Measurements from ENCODE around the gene THAP9.

THAP9 gene

DNA sequence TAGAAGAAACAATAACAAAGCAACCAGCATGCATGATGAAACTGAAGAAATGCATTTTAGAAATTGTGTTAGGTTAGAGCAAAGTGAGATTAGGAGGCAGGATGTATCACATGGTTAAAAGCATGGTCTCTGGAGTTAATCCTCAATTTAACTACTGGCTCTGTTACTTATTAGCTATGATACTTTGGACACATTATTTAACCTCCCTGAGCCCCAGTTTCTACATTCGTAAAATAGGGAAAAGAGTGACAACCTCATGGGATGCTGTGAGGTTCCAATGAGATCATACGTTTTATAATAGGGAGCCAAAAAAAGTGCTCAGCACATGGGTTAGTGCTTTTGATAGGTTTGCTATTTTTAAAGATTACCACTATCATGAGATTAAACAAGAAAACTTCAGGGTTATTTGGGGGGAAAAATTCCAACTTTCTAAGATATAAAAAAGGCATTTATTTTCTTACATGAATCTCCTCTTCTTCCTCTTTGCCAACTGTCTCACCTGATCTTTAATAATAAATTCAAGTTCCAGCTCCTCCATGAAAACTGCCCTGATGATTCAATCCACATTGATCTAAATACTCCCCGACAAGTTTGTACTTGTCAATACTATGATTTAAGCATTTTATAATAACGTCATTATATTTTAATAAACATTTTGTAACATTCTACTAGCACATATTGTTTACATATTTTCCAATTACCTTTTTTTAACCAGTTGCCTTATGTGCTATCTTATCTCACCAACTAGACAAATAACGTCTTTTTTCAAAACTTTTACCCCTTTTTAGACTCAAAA, 14.2 kb upstream of the THAP9 start:
- no peak for ATAC-seq
- TF ChIP-seq ZFP3 (CRISPR knock-in tag; IDR thresholded peaks at IDR 0.05) (no peak), ARNTL (CRISPR knock-in tag; IDR thresholded peaks at IDR 0.05; ENCODE audit: borderline replicate concordance, low read depth) (no peak), TCF4 (CRISPR knock-in tag; IDR thresholded peaks at IDR 0.05; ENCODE audit: borderline replicate concordance) (no peak), CSRNP3 (CRISPR knock-in tag; IDR thresholded peaks at IDR 0.05) (no peak), ZNF70 (CRISPR knock-in tag; IDR thresholded peaks at IDR 0.05) (no peak), BACH2 (CRISPR knock-in tag; IDR thresholded peaks at IDR 0.05; ENCODE audit: borderline replicate concordance) (no peak), ISL1 (CRISPR knock-in tag; IDR thresholded peaks at IDR 0.05) (no peak), ZC3H10 (CRISPR knock-in tag; IDR thresholded peaks at IDR 0.05) (no peak), ZNF8 (CRISPR knock-in tag; IDR thresholded peaks at IDR 0.05) (no peak), PATZ1 (CRISPR knock-in tag; IDR thresholded peaks at IDR 0.05; ENCODE audit: borderline replicate concordance) (no peak), TOX (CRISPR knock-in tag; IDR thresholded peaks at IDR 0.05; ENCODE audit: borderline replicate concordance) (no peak), OSR1 (CRISPR knock-in tag; IDR thresholded peaks at IDR 0.05) (no peak), RARB (CRISPR knock-in tag; IDR thresholded peaks at IDR 0.05) (no peak), ESRRG (CRISPR knock-in tag; IDR thresholded peaks at IDR 0.05) (no peak), CSDC2 (CRISPR knock-in tag; IDR thresholded peaks at IDR 0.05) (no peak), PPARA (CRISPR knock-in tag; IDR thresholded peaks at IDR 0.05; ENCODE audit: borderline replicate concordance) (no peak), ZFP30 (CRISPR knock-in tag; IDR thresholded peaks at IDR 0.05) (no peak)
- TF ChIP-seq, protein P1, sequence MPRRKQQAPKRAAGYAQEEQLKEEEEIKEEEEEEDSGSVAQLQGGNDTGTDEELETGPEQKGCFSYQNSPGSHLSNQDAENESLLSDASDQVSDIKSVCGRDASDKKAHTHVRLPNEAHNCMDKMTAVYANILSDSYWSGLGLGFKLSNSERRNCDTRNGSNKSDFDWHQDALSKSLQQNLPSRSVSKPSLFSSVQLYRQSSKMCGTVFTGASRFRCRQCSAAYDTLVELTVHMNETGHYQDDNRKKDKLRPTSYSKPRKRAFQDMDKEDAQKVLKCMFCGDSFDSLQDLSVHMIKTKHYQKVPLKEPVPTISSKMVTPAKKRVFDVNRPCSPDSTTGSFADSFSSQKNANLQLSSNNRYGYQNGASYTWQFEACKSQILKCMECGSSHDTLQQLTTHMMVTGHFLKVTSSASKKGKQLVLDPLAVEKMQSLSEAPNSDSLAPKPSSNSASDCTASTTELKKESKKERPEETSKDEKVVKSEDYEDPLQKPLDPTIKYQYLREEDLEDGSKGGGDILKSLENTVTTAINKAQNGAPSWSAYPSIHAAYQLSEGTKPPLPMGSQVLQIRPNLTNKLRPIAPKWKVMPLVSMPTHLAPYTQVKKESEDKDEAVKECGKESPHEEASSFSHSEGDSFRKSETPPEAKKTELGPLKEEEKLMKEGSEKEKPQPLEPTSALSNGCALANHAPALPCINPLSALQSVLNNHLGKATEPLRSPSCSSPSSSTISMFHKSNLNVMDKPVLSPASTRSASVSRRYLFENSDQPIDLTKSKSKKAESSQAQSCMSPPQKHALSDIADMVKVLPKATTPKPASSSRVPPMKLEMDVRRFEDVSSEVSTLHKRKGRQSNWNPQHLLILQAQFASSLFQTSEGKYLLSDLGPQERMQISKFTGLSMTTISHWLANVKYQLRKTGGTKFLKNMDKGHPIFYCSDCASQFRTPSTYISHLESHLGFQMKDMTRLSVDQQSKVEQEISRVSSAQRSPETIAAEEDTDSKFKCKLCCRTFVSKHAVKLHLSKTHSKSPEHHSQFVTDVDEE (CRISPR knock-in tag; IDR thresholded peaks at IDR 0.05), result no peak

DNA sequence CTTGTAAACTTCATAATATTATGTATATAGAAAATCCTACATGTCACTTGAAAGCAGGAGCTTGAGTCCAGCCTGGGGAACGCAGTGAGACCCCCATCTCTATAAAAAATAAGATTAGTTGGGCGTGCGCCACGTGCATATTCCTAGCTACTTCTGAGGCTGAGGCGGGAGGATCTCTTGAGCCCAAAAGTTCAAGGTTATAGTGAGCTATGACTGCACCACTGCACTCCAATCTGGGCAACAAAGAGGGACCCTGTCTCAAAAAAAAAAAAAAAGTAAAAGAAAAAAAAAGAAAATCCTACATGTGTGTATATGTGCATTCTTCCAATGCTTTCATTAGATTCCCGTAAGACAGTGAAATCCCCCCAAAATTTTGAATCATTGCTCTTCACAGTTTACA, 11.2 kb upstream of the THAP9 start:
- no peak for ATAC-seq
- TF ChIP-seq, protein P1 (CRISPR knock-in tag; IDR thresholded peaks at IDR 0.05), result no peak
- no peak for TF ChIP-seq ARNTL (CRISPR knock-in tag; IDR thresholded peaks at IDR 0.05; ENCODE audit: borderline replicate concordance, low read depth)
- TF ChIP-seq BACH2 (CRISPR knock-in tag; IDR thresholded peaks at IDR 0.05; ENCODE audit: borderline replicate concordance), result no peak
- TF ChIP-seq, protein P2, sequence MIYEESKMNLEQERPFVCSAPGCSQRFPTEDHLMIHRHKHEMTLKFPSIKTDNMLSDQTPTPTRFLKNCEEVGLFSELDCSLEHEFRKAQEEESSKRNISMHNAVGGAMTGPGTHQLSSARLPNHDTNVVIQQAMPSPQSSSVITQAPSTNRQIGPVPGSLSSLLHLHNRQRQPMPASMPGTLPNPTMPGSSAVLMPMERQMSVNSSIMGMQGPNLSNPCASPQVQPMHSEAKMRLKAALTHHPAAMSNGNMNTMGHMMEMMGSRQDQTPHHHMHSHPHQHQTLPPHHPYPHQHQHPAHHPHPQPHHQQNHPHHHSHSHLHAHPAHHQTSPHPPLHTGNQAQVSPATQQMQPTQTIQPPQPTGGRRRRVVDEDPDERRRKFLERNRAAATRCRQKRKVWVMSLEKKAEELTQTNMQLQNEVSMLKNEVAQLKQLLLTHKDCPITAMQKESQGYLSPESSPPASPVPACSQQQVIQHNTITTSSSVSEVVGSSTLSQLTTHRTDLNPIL (CRISPR knock-in tag; IDR thresholded peaks at IDR 0.05; ENCODE audit: low read depth), result no peak

DNA sequence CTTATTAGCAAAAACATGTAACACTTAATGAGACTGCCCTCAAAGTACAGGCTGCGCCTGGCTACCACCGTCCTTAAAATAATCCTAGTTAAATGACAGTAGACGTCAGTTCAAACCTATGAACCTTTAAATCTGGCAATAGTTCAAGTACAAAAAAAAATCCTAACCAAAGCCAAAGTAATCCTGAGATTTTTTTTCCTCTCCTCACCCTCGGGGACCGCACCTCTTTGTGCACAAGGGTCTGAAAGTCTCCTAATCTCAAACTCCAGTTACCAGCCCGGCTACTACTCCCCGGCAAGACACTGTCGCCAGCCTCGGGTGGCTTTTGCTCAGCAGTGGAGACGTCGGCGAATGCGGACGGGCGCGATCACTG, 10.0 kb upstream of the THAP9 start:
- ATAC-seq, result peak; percentile 4
- TF ChIP-seq POU6F1 (CRISPR knock-in tag; IDR thresholded peaks at IDR 0.05; ENCODE audit: borderline replicate concordance, low read depth), result no peak
- TF ChIP-seq, protein P2 (CRISPR knock-in tag; IDR thresholded peaks at IDR 0.05; ENCODE audit: low read depth), result no peak
- no peak for TF ChIP-seq ARNTL (CRISPR knock-in tag; IDR thresholded peaks at IDR 0.05; ENCODE audit: borderline replicate concordance, low read depth)
